Mesenchymal stem cell (in vitro differentiated cells and primary cell): ENCODE results near the gene ERN1.
A peak's percentile ranks its signal among the peaks of the same experiment; 100 is the strongest.

Experiments used
- DNase-seq: peaks from one replicate; pipeline ENCODE4 v3.0.0-alpha.2; 2013
- H2AFZ ChIP-seq: one replicate; pipeline ENCODE4 v1.6.1; 2013; ENCODE audit warnings: low read depth, mild to moderate bottlenecking, control low read depth, inconsistent platforms, low read length, moderate library complexity
- H2AK5ac ChIP-seq: 2 replicates; pipeline ENCODE4 v1.6.1; 2013; ENCODE audit warnings: low read length, moderate library complexity, mild to moderate bottlenecking, inconsistent platforms; ENCODE audit not compliant: severe bottlenecking
- H2BK120ac ChIP-seq: one replicate; pipeline ENCODE4 v1.6.1; 2013; ENCODE audit warnings: low read depth, mild to moderate bottlenecking, inconsistent platforms, low read length, moderate library complexity
- H2BK12ac ChIP-seq, 2 experiments: one replicate each; pipeline ENCODE4 v1.6.1; 2013; ENCODE audit warnings: inconsistent platforms in 2 of 2, low read length in 2 of 2, mild to moderate bottlenecking in 2 of 2, moderate library complexity in 2 of 2, control low read depth in 1 of 2
- H2BK15ac ChIP-seq: one replicate; pipeline ENCODE4 v1.6.1; 2013; ENCODE audit warnings: mild to moderate bottlenecking, low read depth, inconsistent platforms; ENCODE audit not compliant: poor library complexity, severe bottlenecking
- H2BK5ac ChIP-seq: 2 replicates; pipeline ENCODE4 v1.6.1; 2013; ENCODE audit warnings: low read depth, mild to moderate bottlenecking, low read length, control low read depth, inconsistent platforms; ENCODE audit not compliant: poor library complexity, severe bottlenecking
- H3K14ac ChIP-seq, 2 experiments: one replicate each; pipeline ENCODE4 v1.6.1; 2013; ENCODE audit warnings: inconsistent platforms in 2 of 2, low read length in 2 of 2, control low read depth in 1 of 2, mild to moderate bottlenecking in 1 of 2, moderate library complexity in 1 of 2
- H3K18ac ChIP-seq, 2 experiments: one replicate each; pipeline ENCODE4 v1.6.1; 2013; ENCODE audit warnings: inconsistent platforms in 2 of 2, low read length in 2 of 2, control low read depth in 1 of 2, low read depth in 1 of 2, mild to moderate bottlenecking in 1 of 2
- H3K23ac ChIP-seq, 2 experiments: one replicate each; pipeline ENCODE4 v1.6.1; 2013; ENCODE audit warnings: inconsistent platforms in 2 of 2, low read length in 2 of 2, mild to moderate bottlenecking in 2 of 2, moderate library complexity in 2 of 2, control low read depth in 1 of 2
- H3K27ac ChIP-seq: 2 replicates; pipeline ENCODE4 v1.5.1; 2013; ENCODE audit warnings: mild to moderate bottlenecking, moderate library complexity, low read length, control low read depth, inconsistent platforms; ENCODE audit not compliant: poor library complexity, severe bottlenecking
- H3K27me3 ChIP-seq, 2 experiments: 2 replicates each; pipeline versions ENCODE4 v1.6.1 to v1.7.0; 2013; ENCODE audit warnings: low read length in 2 of 2, mild to moderate bottlenecking in 2 of 2, moderate library complexity in 2 of 2, control low read depth in 1 of 2, inconsistent platforms in 1 of 2; ENCODE audit not compliant: control insufficient read depth in 1 of 2, insufficient read depth in 1 of 2
- H3K36me3 ChIP-seq, 2 experiments: 2 replicates each; pipeline versions ENCODE4 v1.6.1 to v1.7.0; 2013; ENCODE audit warnings: low read length in 2 of 2, control low read depth in 1 of 2, inconsistent platforms in 1 of 2, low read depth in 1 of 2, mild to moderate bottlenecking in 1 of 2; ENCODE audit not compliant: insufficient read depth in 2 of 2, control insufficient read depth in 1 of 2
- H3K4ac ChIP-seq, 2 experiments: one replicate each; pipeline ENCODE4 v1.6.1; 2013; ENCODE audit warnings: inconsistent platforms in 2 of 2, low read length in 2 of 2, mild to moderate bottlenecking in 2 of 2, moderate library complexity in 2 of 2, control low read depth in 1 of 2, low read depth in 1 of 2
- H3K4me1 ChIP-seq: 2 replicates; pipeline ENCODE4 v1.6.1; 2013; ENCODE audit warnings: low read depth, low read length, control low read depth; ENCODE audit not compliant: control insufficient read depth, insufficient read depth
- H3K4me2 ChIP-seq: 2 replicates; pipeline ENCODE4 v1.6.1; 2013; ENCODE audit warnings: low read length, mild to moderate bottlenecking, inconsistent platforms; ENCODE audit not compliant: poor library complexity, severe bottlenecking
- H3K4me3 ChIP-seq, 2 experiments: 2 replicates each; pipeline versions ENCODE4 v1.5.1 to v1.7.0; 2013; ENCODE audit warnings: low read length in 2 of 2, mild to moderate bottlenecking in 2 of 2, control low read depth in 1 of 2, low read depth in 1 of 2; ENCODE audit not compliant: insufficient read depth in 1 of 2
- H3K79me1 ChIP-seq: replicated peaks from 2 replicates; pipeline ENCODE4 v1.6.1; 2013; ENCODE audit warnings: mild to moderate bottlenecking, control low read depth, low read length, inconsistent platforms; ENCODE audit not compliant: poor library complexity, severe bottlenecking
- H3K9ac ChIP-seq: 2 replicates; pipeline ENCODE4 v1.7.0; 2013; ENCODE audit warnings: mild to moderate bottlenecking, low read length, moderate library complexity
- H3K9me3 ChIP-seq: 2 replicates; pipeline ENCODE4 v1.7.0; 2013; ENCODE audit warnings: mild to moderate bottlenecking, low read length; ENCODE audit not compliant: control insufficient read depth
- H4K8ac ChIP-seq: one replicate; pipeline ENCODE4 v1.6.1; 2013; ENCODE audit warnings: inconsistent platforms, mild to moderate bottlenecking, low read length, moderate library complexity
- H4K91ac ChIP-seq: one replicate; pipeline ENCODE4 v1.6.1; 2013; ENCODE audit warnings: mild to moderate bottlenecking, low read length, inconsistent platforms
- WGBS: methylation state at CpG from one replicate; pipeline ENCODE4 v1.1.7; 2013; ENCODE audit warnings: mixed read lengths; 5-methylcytosine and 5-hydroxymethylcytosine counted together

ERN1 gene

DNA sequence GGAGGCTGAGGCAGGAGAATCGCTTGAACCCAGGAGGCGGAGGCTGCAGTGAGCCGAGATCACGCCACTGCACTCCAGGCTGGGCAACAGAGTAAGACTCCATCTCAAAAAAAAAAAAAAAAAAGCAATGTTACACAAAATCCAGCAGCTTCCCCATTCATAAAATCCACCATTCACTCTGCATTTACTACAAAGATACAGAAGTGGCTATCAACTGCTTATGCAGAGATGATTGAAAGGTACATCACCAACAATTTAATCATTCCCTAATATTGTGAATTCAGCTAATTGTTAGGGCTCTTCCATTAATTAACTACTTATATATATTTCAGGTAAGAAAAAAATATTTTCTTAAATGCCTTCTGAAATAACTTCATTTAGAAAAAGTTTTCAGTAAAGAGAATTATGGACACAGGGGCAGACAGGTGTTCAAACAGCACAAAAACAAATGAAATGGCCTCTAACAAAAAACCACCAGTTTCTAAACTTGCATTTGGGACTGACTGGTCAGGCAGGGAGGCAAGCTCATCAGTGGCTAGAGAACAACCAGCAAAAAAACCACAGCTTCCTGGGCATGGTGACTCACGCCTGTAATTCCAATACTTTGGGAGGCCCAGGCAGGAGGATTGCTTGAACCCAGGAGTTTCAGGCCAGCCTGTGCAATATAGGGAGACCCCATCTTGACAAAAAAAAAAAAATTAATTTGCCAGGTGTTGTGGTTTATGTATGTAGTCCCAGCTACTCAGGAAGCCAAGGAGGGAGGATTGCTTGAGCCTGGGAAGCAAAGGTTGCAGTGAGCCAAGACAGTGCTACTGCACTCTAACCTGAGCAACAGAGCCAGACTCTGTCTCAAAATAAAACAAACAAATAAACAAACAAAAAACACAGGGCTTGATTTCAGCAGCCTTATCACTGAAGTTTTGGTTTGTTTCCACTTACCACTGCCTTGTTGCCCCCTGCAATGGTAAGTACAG is 26.3 kb downstream of the ERN1 start:
- peak overlapping the region in 1 of 2 experiments; percentile 68 for H3K23ac ChIP-seq
- H2AFZ ChIP-seq: no peak overlapping the region
- H3K18ac ChIP-seq: no peak overlapping the region
- no peak overlapping the region for H3K14ac ChIP-seq
- no peak overlapping the region for H2BK12ac ChIP-seq
- no peak overlapping the region for H3K4me2 ChIP-seq
- no peak overlapping the region for H3K4ac ChIP-seq
- H2BK15ac ChIP-seq: no peak overlapping the region
- no peak overlapping the region for H3K27ac ChIP-seq
- DNase-seq: peak; percentile 71
- H3K4me1 ChIP-seq: peaks cover 3% of the 10 kb centered on the region
- H4K91ac ChIP-seq: no peak overlapping the region
- peaks cover 0 to 2% of the 10 kb centered on the region in 2 experiments for H3K36me3 ChIP-seq
- no peak overlapping the region for H4K8ac ChIP-seq
- no peaks in the 10 kb centered on the region for H3K9me3 ChIP-seq
- H3K4me3 ChIP-seq: no peak overlapping the region
- peak overlapping the region; percentile 9 for H3K9ac ChIP-seq
- no peak overlapping the region for H2BK5ac ChIP-seq
- H2BK120ac ChIP-seq: no peak overlapping the region
- 98% methylated on average over 4 of the region's 5 CpGs for WGBS
- H2AK5ac ChIP-seq: peak overlapping the region; percentile 13
- peaks cover 26% of the 10 kb centered on the region for H3K79me1 ChIP-seq
- H3K27me3 ChIP-seq: no peaks in the 10 kb centered on the region

DNA sequence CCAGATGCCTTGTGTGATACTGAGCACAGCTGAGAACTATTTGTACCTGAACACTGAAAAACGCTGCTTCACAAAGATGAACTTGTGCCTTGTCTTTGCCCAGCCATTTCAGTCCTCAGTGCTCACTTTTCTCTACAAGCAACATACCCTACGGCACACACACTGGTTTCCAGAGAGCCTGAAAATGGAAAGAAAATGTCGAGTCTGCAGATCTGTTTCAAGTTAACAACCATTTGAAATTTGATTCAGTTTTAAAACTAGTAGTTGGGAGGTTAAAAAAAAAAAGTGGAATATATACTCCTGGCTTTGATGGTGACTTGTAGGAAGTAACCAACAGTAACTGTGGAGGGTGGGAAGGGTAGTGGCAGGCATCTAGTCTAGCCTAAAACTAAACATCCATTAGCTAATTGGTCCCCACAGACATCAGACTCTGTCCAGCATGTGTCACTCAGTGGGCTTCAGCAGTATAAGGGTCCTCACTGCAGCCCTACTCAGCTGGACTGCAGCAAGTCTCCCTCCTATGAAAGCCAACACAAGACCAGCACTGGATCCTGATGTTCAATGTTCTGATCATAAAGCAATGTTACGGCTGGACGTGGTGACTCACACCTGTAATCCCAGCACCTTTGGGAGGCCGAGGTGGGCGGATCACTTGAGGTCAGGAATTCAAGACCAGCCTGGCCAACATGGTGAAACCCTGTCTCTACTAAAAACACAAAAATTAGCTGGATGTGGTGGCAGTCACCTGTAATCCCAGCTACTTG is 27.1 kb downstream of the ERN1 start:
- Histone ChIP-seq H3K23ac (peak overlapping the region in 1 of 2 experiments; percentile 5), H4K91ac (no peak overlapping the region), H3K9ac (no peak overlapping the region), H2BK120ac (no peak overlapping the region), H3K18ac (no peak overlapping the region), H2BK5ac (no peak overlapping the region), H3K4me3 (no peak overlapping the region), H2AFZ (no peak overlapping the region), H3K14ac (no peak overlapping the region), H3K27ac (no peak overlapping the region), H3K79me1 (peaks cover 26% of the 10 kb centered on the region), H4K8ac (no peak overlapping the region), H2BK12ac (peak overlapping the region in 1 of 2 experiments; percentile 45), H3K4me1 (peaks cover 3% of the 10 kb centered on the region), H3K4ac (no peak overlapping the region), H3K4me2 (no peak overlapping the region), H3K9me3 (no peaks in the 10 kb centered on the region), H3K27me3 (no peaks in the 10 kb centered on the region), H2BK15ac (no peak overlapping the region), H3K36me3 (peaks cover 0 to 2% of the 10 kb centered on the region in 2 experiments), H2AK5ac (no peak overlapping the region)
- no peak for DNase-seq
- WGBS: 94% methylated on average over 6 of the region's 7 CpGs

DNA sequence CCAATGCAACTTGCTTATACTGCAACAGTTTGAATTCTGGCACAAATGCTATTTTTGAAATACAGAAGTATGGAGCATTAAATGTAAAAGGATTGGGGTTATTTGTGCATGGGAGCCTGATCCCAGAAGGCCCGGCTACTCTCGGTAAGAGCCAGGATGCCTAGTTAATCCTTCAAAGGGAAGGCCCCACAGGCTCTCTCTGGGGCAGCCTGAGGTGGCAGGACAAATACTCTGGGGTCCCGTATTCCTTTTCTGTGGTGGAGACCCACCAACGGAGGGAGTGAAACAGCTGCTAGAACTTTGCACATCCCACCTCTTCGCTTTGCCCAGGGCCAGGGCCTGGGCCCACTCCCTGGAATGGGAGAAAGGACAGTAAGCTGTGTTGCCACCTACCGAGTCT is 30.4 kb downstream of the ERN1 start:
- DNase-seq: no peak

More for the DNA sequence above, 30.4 kb downstream of the ERN1 start:
- H3K79me1 ChIP-seq: peaks cover 21% of the 10 kb centered on the region
- no peak overlapping the region for H2AFZ ChIP-seq
- no peak overlapping the region for H3K27ac ChIP-seq
- no peak overlapping the region for H3K18ac ChIP-seq
- 94% methylated on average over 6 of the region's 6 CpGs for WGBS
- H2BK5ac ChIP-seq: no peak overlapping the region
- H3K27me3 ChIP-seq: no peaks in the 10 kb centered on the region
- H3K9ac ChIP-seq: no peak overlapping the region
- no peak overlapping the region for H4K8ac ChIP-seq
- H3K9me3 ChIP-seq: no peaks in the 10 kb centered on the region
- H2BK15ac ChIP-seq: no peak overlapping the region
- H3K36me3 ChIP-seq: peaks cover 7 to 21% of the 10 kb centered on the region in 2 experiments
- H2AK5ac ChIP-seq: no peak overlapping the region
- H2BK12ac ChIP-seq: peak overlapping the region in 1 of 2 experiments; percentile 40
- no peak overlapping the region for H4K91ac ChIP-seq
- H3K4me1 ChIP-seq: peaks cover 3% of the 10 kb centered on the region
- H3K23ac ChIP-seq: no peak overlapping the region
- H2BK120ac ChIP-seq: no peak overlapping the region
- peak overlapping the region in 1 of 2 experiments; percentile 12 for H3K14ac ChIP-seq
- no peak overlapping the region for H3K4ac ChIP-seq
- H3K4me2 ChIP-seq: no peak overlapping the region
- no peak overlapping the region for H3K4me3 ChIP-seq
